ENCODE measurements around the gene AUTS2.

- TF ChIP-seq EZH2phosphoT487 (IDR thresholded peaks at IDR 0.05; ENCODE audit: insufficient read depth, low read depth): no peak
- no peak for TF ChIP-seq EZH2 (IDR thresholded peaks at IDR 0.05; ENCODE audit: insufficient read depth, poor library complexity, severe bottlenecking)
These were observed 465.1 kb downstream of the AUTS2 start for GRCh38 chr7:70063371-70063770.

Data from GM23248 (cell line).